Measurements from ENCODE around the gene WDCP.

WDCP gene

DNA sequence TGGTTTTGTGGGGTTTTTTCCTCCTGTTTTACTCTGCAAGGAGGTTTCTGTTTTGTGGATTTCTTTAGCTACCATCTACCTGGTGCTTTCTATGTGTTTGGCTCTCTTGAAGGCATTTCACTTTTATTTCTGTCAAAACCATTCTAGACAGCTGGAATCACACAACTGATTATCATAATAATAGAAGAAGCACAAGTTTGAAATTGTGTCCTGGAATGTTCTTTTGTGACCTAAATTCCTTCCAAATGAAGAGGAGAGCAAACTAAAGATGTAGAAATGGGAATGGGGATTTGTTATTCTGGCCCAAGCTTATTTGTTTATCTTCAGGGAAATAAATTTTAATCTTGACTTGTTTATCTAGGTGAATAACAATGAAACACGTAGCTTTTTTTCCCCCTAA is 54.3 kb downstream of the WDCP start:
- DNase-seq (ENCODE audit: low read depth) = no peak
- TF ChIP-seq, protein P1, sequence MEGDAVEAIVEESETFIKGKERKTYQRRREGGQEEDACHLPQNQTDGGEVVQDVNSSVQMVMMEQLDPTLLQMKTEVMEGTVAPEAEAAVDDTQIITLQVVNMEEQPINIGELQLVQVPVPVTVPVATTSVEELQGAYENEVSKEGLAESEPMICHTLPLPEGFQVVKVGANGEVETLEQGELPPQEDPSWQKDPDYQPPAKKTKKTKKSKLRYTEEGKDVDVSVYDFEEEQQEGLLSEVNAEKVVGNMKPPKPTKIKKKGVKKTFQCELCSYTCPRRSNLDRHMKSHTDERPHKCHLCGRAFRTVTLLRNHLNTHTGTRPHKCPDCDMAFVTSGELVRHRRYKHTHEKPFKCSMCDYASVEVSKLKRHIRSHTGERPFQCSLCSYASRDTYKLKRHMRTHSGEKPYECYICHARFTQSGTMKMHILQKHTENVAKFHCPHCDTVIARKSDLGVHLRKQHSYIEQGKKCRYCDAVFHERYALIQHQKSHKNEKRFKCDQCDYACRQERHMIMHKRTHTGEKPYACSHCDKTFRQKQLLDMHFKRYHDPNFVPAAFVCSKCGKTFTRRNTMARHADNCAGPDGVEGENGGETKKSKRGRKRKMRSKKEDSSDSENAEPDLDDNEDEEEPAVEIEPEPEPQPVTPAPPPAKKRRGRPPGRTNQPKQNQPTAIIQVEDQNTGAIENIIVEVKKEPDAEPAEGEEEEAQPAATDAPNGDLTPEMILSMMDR (conservative IDR thresholded peaks at IDR 0.05; ENCODE audit: low read depth, low read length) = no peak
- H3K4me3 ChIP-seq (ENCODE audit: low read depth, low read length) = no peak overlapping the region

DNA sequence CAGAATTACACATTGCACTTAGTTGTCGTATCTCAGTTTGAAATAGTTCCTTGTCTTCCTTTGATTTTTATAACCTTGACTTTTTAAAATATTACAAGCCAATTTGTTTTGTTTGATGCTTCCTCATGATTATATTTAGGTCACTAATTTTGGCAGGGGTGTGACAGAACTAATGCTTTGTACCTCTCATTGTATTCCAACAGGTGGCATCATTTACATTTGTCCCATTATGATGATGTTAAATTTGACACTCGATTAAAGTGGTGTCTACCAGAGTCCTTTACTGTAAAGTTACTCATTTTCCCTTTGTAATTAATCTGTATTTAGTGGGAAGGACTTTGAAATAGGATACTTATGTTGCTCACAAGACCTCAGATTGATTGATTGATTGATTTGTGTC is 58.8 kb downstream of the WDCP start:
- peak; percentile 23 for DNase-seq (ENCODE audit: low read depth)
- H3K4me3 ChIP-seq (ENCODE audit: low read depth, low read length) = no peak overlapping the region
- TF ChIP-seq, protein P1 (conservative IDR thresholded peaks at IDR 0.05; ENCODE audit: low read depth, low read length) = no peak

Measured in choroid plexus epithelial cell (primary cell).